Osteocyte (in vitro differentiated cells): ENCODE data around the gene PAPOLA. TPM values are rescaled to one million over a fixed set of nuclear protein-coding genes. Genes with fewer than 3 reads are reported as not detected.

ENCODE experiments used
- DNase-seq: peaks from one replicate; pipeline ENCODE4 v3.0.0; 2021; ENCODE audit warnings: mixed read lengths; ENCODE audit not compliant: unreplicated experiment; ENCODE audit errors: extremely low spot score
- H3K27ac Mint-ChIP-seq: one replicate; pipeline ENCODE4 v1.8.0; 2021; ENCODE audit warnings: mild to moderate bottlenecking, mixed read lengths; ENCODE audit not compliant: unreplicated experiment
- H3K27me3 Mint-ChIP-seq: one replicate; pipeline ENCODE4 v1.8.0; 2021; ENCODE audit warnings: mixed read lengths; ENCODE audit not compliant: unreplicated experiment
- H3K36me3 Mint-ChIP-seq: one replicate; pipeline ENCODE4 v1.8.0; 2021; ENCODE audit warnings: mixed read lengths; ENCODE audit not compliant: unreplicated experiment
- H3K4me1 Mint-ChIP-seq: one replicate; pipeline ENCODE4 v1.8.0; 2021; ENCODE audit warnings: mixed read lengths; ENCODE audit not compliant: unreplicated experiment
- H3K4me3 Mint-ChIP-seq: one replicate; pipeline ENCODE4 v1.8.0; 2021; ENCODE audit warnings: mild to moderate bottlenecking, moderate library complexity, mixed read lengths; ENCODE audit not compliant: unreplicated experiment
- H3K9me3 Mint-ChIP-seq: one replicate; pipeline ENCODE4 v1.8.0; 2021; ENCODE audit warnings: mixed read lengths; ENCODE audit not compliant: unreplicated experiment
- CTCF ChIP-seq: fragments of 200-600 bp; sonication (generic); IDR thresholded peaks from 2 replicates; pipeline ENCODE4 v1.5.0; 2021; ENCODE audit warnings: antibody characterized with exemption, mild to moderate bottlenecking, moderate library complexity
- total RNA-seq: library from RNA; stranded (reverse); gene quantifications from 2 replicates; pipeline ENCODE4 v1.2.1, GENCODE V29; 2021

PAPOLA gene
- total RNA-seq, 1 donor from 2014 or later, result 143 TPM

- Mint-ChIP-seq H3K27me3 (peaks cover 13% of the 10 kb centered on the region), H3K9me3 (no peaks in the 10 kb centered on the region), H3K4me3 (no peak overlapping the region), H3K36me3 (no peaks in the 10 kb centered on the region), H3K27ac (no peak overlapping the region), H3K4me1 (no peaks in the 10 kb centered on the region)
- DNase-seq, result peak; percentile 64
- no peak for TF ChIP-seq CTCF
Observed at GRCh38 chr14:96586056-96586455, 83.9 kb downstream of the PAPOLA start.

DNA sequence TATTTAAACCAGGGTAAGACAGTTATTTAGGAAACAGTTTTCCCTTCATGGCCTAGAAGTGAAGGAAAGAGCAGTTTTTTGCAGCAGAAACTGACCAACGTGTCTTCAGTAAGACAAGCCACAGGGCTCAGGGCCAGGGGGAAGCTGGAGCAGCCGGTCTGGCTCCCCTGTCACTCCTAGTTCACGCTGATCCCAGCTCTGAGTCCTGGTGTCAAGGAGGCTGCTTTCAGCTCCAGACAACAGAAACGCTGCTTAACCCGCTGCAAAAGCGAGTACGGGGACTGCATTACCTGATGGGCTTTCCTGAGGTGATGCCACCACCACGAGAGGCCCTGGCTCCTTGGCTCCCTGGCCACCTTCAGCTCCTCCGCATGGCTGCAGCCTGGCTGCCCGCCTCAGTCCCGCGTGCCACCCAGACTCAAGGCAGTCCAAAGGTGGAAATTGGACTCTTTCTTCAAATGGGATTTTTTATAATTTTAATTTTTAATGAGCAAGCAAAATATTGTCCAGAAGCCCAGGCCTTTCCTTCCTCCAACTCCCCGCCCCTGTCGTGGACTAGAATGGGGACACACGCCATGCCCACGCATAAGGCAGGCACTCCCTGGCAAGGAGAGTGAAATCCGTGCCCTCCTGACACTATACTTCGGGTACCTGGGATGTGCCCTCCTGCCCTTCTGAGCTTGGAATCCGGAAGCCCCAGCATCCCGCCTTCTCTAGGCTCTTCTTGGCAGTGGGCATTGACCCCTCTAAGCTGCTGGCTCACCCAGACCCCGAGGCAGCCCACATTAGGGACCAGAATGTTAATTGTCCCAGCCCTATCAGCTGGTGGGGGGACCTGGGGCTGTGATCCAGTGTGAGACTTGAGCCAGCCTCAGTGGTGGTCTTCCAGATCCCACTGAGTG lies 85.0 kb downstream of the PAPOLA start:
- no peak for TF ChIP-seq CTCF
- Mint-ChIP-seq H3K4me1 (no peaks in the 10 kb centered on the region), H3K9me3 (no peaks in the 10 kb centered on the region), H3K27ac (no peak overlapping the region), H3K4me3 (no peak overlapping the region), H3K36me3 (no peaks in the 10 kb centered on the region), H3K27me3 (peaks cover 13% of the 10 kb centered on the region)
- DNase-seq, result peak; percentile 65

- Mint-ChIP-seq H3K27me3 (peaks cover 13% of the 10 kb centered on the region), H3K9me3 (no peaks in the 10 kb centered on the region), H3K4me1 (no peaks in the 10 kb centered on the region), H3K4me3 (no peak overlapping the region), H3K36me3 (no peaks in the 10 kb centered on the region), H3K27ac (no peak overlapping the region)
- no peak for TF ChIP-seq CTCF
- no peak for DNase-seq
Observed at GRCh38 chr14:96587823-96588385, 85.7 kb downstream of the PAPOLA start.

DNA sequence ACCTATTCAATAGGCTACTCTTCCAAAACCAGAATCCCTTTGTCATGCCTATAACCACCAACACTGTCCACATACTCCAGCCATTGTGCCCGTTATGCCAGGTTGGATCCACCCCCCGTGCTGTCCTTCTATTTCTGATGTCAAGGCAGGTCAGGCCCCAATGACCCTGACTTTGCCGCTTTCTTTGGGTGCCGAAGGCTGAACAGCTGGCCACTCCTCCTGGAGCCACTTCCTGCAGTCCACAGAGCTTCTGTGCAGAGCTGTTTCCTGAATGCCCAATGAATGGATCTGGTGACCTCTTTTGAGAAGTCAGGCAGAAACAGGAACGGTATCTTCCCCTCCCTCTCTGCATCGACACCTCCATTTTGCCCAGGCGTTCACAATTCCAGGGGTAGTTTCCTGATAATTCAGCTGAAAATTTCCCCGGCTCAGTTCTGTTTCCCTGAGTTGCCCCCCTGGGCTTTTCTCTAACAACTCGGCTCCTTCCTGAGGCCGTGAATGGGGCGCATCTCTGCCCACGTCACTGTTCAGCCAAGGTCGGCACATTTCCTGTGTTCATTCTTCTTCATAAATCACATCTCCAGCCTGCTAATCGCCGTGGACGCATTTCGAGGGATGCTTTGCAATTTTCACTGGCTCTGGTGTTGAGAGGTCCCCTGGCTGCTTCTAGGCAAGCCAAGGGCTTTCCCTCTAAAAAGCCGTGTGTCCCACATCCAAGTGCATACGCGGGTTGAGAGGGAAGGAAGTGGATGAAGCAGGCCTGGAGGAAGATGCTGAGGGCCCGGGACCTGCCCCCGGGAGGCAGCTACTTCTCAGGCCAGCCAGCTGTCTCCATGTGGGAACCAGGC lies 86.5 kb downstream of the PAPOLA start:
- no peaks in the 10 kb centered on the region for H3K9me3 Mint-ChIP-seq
- H3K4me3 Mint-ChIP-seq, result no peak overlapping the region
- no peak for TF ChIP-seq CTCF
- DNase-seq, result peak; percentile 62
- H3K36me3 Mint-ChIP-seq, result no peaks in the 10 kb centered on the region
- peaks cover 14% of the 10 kb centered on the region for H3K27me3 Mint-ChIP-seq
- no peak overlapping the region for H3K27ac Mint-ChIP-seq
- no peaks in the 10 kb centered on the region for H3K4me1 Mint-ChIP-seq
